ENCODE data around the gene TH. TPM values are rescaled to one million over a fixed set of nuclear protein-coding genes. Genes with fewer than 3 reads are reported as not detected.

TH gene
- not detected for total RNA-seq

GRCh38 chr11:2171591-2172003 is at the start of gene TH:
Gene TH (minus strand): TSS chr11:2171815. CDS start chr11:2171786, 29 bp downstream.
- no peak for DNase-seq (ENCODE audit: low spot score in 2 of 2)
- Mint-ChIP-seq H3K36me3 (no peaks in the 10 kb centered on the region), H3K27ac (no peak within 1 kb of the TSS), H3K9me3 (no peaks in the 10 kb centered on the region)
- no peak for ATAC-seq

GRCh38 chr11:2221024-2221423 is 49.4 kb upstream of the TH start:
- Mint-ChIP-seq H3K27ac (no peak overlapping the region), H3K36me3 (peaks cover 7 to 21% of the 10 kb centered on the region in 2 donors), H3K9me3 (peaks cover 15 to 17% of the 10 kb centered on the region in 2 donors)
- no peak for ATAC-seq
- no peak for DNase-seq (ENCODE audit: low spot score in 2 of 2)

GRCh38 chr11:2220173-2220771 is 48.7 kb upstream of the TH start:
- Mint-ChIP-seq H3K9me3 (peaks cover 12 to 14% of the 10 kb centered on the region in 2 donors), H3K36me3 (peaks cover 7 to 21% of the 10 kb centered on the region in 2 donors), H3K27ac (no peak overlapping the region)
- no peak for ATAC-seq
- no peak for DNase-seq (ENCODE audit: low spot score in 2 of 2)

GRCh38 chr11:2219318-2220017 is 47.9 kb upstream of the TH start:
- ATAC-seq (no peak), DNase-seq (ENCODE audit: low spot score in 2 of 2) (no peak)
- H3K27ac Mint-ChIP-seq = no peak overlapping the region
- peaks cover 12 to 14% of the 10 kb centered on the region in 2 donors for H3K9me3 Mint-ChIP-seq
- H3K36me3 Mint-ChIP-seq = peaks cover 7 to 21% of the 10 kb centered on the region in 2 donors

GRCh38 chr11:2218031-2218633 is 46.5 kb upstream of the TH start:
- peaks cover 0 to 9% of the 10 kb centered on the region in 2 donors for H3K36me3 Mint-ChIP-seq
- H3K9me3 Mint-ChIP-seq = peaks cover 3 to 12% of the 10 kb centered on the region in 2 donors
- DNase-seq (ENCODE audit: low spot score in 2 of 2) = no peak
- H3K27ac Mint-ChIP-seq = no peak overlapping the region
- no peak for ATAC-seq

- no peak for DNase-seq (ENCODE audit: low spot score in 2 of 2)
- peaks cover 0 to 7% of the 10 kb centered on the region in 2 donors for H3K36me3 Mint-ChIP-seq
- no peak for ATAC-seq
- no peak overlapping the region for H3K27ac Mint-ChIP-seq
- peaks cover 0 to 6% of the 10 kb centered on the region in 2 donors for H3K9me3 Mint-ChIP-seq
These were observed 45.8 kb upstream of the TH start for GRCh38 chr11:2217211-2218030.

GRCh38 chr11:2216400-2217064 is 44.9 kb upstream of the TH start:
- no peak overlapping the region for H3K27ac Mint-ChIP-seq
- no peak for DNase-seq (ENCODE audit: low spot score in 2 of 2)
- H3K36me3 Mint-ChIP-seq = peaks cover 0 to under 1% of the 10 kb centered on the region in 2 donors

GRCh38 chr11:2215561-2216399 is 44.2 kb upstream of the TH start:
- DNase-seq (ENCODE audit: low spot score in 2 of 2) = no peak
- H3K27ac Mint-ChIP-seq = no peak overlapping the region
- no peaks in the 10 kb centered on the region for H3K36me3 Mint-ChIP-seq
- ATAC-seq = no peak
- H3K9me3 Mint-ChIP-seq = no peaks in the 10 kb centered on the region

More at GRCh38 chr11:2216400-2217064, 44.9 kb upstream of the TH start:
- ATAC-seq = no peak
- no peaks in the 10 kb centered on the region for H3K9me3 Mint-ChIP-seq

GRCh38 chr11:2215230-2215560 is 43.6 kb upstream of the TH start:
- H3K9me3 Mint-ChIP-seq = no peaks in the 10 kb centered on the region

GRCh38 chr11:2214527-2215229 is 43.1 kb upstream of the TH start:
- peak overlapping the region; percentile 40 to 69 for H3K27ac Mint-ChIP-seq
- H3K36me3 Mint-ChIP-seq = no peaks in the 10 kb centered on the region
- no peak for DNase-seq (ENCODE audit: low spot score in 2 of 2)
- ATAC-seq = no peak
- no peaks in the 10 kb centered on the region for H3K9me3 Mint-ChIP-seq

More at GRCh38 chr11:2215230-2215560, 43.6 kb upstream of the TH start:
- Mint-ChIP-seq H3K27ac (peak overlapping the region in 1 of 2 donors; percentile 40), H3K36me3 (no peaks in the 10 kb centered on the region)
- DNase-seq (ENCODE audit: low spot score in 2 of 2) = no peak
- ATAC-seq = no peak

GRCh38 chr11:2213890-2214526 is 42.4 kb upstream of the TH start:
- H3K27ac Mint-ChIP-seq = peak overlapping the region; percentile 42 to 82
- no peak for ATAC-seq
- no peaks in the 10 kb centered on the region for H3K9me3 Mint-ChIP-seq

GRCh38 chr11:2213384-2213842 is 41.8 kb upstream of the TH start:
- Mint-ChIP-seq H3K9me3 (no peaks in the 10 kb centered on the region), H3K36me3 (no peaks in the 10 kb centered on the region), H3K27ac (peak overlapping the region; percentile 42 to 82)
- peak in 1 of 2 donors; percentile 9 for DNase-seq (ENCODE audit: low spot score in 2 of 2)
- peak; percentile 72 for ATAC-seq

More at GRCh38 chr11:2213890-2214526, 42.4 kb upstream of the TH start:
- H3K36me3 Mint-ChIP-seq = no peaks in the 10 kb centered on the region
- DNase-seq (ENCODE audit: low spot score in 2 of 2) = no peak

GRCh38 chr11:2212411-2213251 is 41.0 kb upstream of the TH start:
- no peaks in the 10 kb centered on the region for H3K9me3 Mint-ChIP-seq
- DNase-seq (ENCODE audit: low spot score in 2 of 2) (peak; percentile 1 to 31), ATAC-seq (no peak)
- H3K27ac Mint-ChIP-seq = no peak overlapping the region
- no peaks in the 10 kb centered on the region for H3K36me3 Mint-ChIP-seq
